Measurements from ENCODE around the gene MFSD2A.
"Not testable (repeated sequence)": the region's sequence is repeated elsewhere in the genome, so short reads cannot be mapped to it uniquely, and the experiment has no call there.

The MFSD2A gene

GRCh38 chr1:39981945-39982344, 27.0 kb downstream of the MFSD2A start:
- no peak for DNase-seq (ENCODE audit: low spot score)

GRCh38 chr1:39984480-39984879, 29.5 kb downstream of the MFSD2A start:
- not testable (repeated sequence) for DNase-seq (ENCODE audit: low spot score)

More at GRCh38 chr1:39981945-39982344, 27.0 kb downstream of the MFSD2A start:
- no peak for TF ChIP-seq CTCF (IDR thresholded peaks at IDR 0.05; ENCODE audit: extremely low read depth, missing control alignments)

GRCh38 chr1:39984951-39985350, 30.0 kb downstream of the MFSD2A start:
- DNase-seq (ENCODE audit: low spot score), result no peak
- no peak for TF ChIP-seq CTCF (IDR thresholded peaks at IDR 0.05; ENCODE audit: extremely low read depth, missing control alignments)

GRCh38 chr1:39987869-39988268, 32.9 kb downstream of the MFSD2A start:
- no peak for TF ChIP-seq CTCF (IDR thresholded peaks at IDR 0.05; ENCODE audit: extremely low read depth, missing control alignments)
- DNase-seq (ENCODE audit: low spot score), result no peak

- TF ChIP-seq CTCF (IDR thresholded peaks at IDR 0.05; ENCODE audit: extremely low read depth, missing control alignments), result no peak
- no peak for DNase-seq (ENCODE audit: low spot score)
Observed at GRCh38 chr1:39988618-39989343, 33.8 kb downstream of the MFSD2A start.

GRCh38 chr1:39990428-39990827, 35.5 kb downstream of the MFSD2A start:
- no peak for TF ChIP-seq CTCF (IDR thresholded peaks at IDR 0.05; ENCODE audit: extremely low read depth, missing control alignments)
- no peak for DNase-seq (ENCODE audit: low spot score)

GRCh38 chr1:39992234-39992633, 37.3 kb downstream of the MFSD2A start:
- DNase-seq (ENCODE audit: low spot score), result no peak
- TF ChIP-seq CTCF (IDR thresholded peaks at IDR 0.05; ENCODE audit: extremely low read depth, missing control alignments), result no peak

GRCh38 chr1:39992888-39993287, 37.9 kb downstream of the MFSD2A start:
- no peak for DNase-seq (ENCODE audit: low spot score)
- TF ChIP-seq CTCF (IDR thresholded peaks at IDR 0.05; ENCODE audit: extremely low read depth, missing control alignments), result no peak
